Coronary artery (tissue), 2 donors: ENCODE data around the gene APBA2.

Source experiments
- DNase-seq: peaks from one replicate; pipeline ENCODE4 v3.0.0-alpha.2; 2017; ENCODE audit warnings: low spot score
- H3K27ac ChIP-seq, 2 donors: fragments of 200-600 bp; sonication (generic); one replicate each; pipeline ENCODE4 v1.5.1; 2016 to 2019
- H3K4me3 ChIP-seq: fragments of 200-600 bp; sonication (generic); 2 replicates; pipeline ENCODE4 v1.5.1; 2016; ENCODE audit warnings: mild to moderate bottlenecking, moderate library complexity
- TF ChIP-seq, protein P1 (sequence below): fragments of 200-600 bp; sonication (generic); IDR thresholded peaks from one replicate; pipeline ENCODE4 v1.5.1; 2019; ENCODE audit warnings: antibody characterized with exemption

Gene APBA2

DNA sequence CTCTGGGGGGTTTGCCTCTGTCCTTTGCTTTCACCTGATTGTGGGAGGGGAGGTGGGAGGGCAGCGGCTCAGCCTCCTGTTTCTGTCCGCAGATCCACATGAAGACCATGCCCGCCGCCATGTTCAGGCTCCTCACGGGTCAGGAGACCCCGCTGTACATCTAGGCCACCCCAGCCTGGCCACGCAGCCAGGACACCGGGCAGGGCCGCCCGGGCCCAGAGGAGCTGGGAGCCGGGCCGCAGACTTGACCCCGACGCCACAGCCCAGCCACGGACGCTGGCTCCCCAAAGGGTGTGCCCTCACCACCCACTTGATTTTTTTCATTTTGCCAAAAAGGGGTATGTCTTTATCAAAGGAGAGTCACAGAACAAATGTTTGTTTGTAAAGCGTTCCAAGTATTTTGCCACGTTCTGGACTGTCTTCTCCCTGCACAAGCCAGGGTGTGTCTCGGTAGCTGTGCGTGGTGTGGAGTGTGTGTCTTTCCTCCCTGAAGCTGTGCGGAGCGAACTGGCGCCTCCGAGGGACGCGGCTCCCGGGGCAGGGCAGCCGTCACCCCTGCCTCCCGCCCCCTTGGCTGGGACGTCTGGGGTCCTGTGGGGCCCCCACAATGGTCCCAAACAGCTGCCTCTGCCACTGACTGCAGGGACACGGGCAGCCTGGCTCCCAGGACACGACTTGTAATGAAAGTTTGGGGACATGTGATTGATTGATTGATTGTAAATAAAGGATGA lies 231.4 kb downstream of the APBA2 start:
- no peak overlapping the region for H3K4me3 ChIP-seq
- H3K27ac ChIP-seq = no peak overlapping the region

DNA sequence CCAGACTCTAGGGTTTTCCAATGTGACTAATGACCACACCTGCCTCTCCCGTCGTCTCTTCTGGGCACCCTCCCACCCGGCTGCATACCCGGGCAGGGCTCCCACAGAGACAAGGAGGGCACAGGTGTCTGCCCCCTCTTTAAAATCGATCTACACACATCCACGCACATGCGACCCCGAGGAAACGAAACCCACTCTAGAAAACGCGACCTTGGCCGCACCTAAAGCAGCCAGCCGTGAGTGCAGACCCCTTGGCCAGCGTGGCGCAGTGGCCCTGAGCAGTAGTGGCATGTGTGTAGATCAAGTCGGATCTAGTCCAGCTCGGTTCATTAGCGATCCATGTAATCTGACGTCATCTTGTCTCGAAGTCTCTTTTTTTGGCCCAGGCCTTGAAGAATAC lies 232.0 kb downstream of the APBA2 start:
- DNase-seq = no peak
- Histone ChIP-seq H3K27ac (no peak overlapping the region), H3K4me3 (no peak overlapping the region)
- TF ChIP-seq, protein P1, sequence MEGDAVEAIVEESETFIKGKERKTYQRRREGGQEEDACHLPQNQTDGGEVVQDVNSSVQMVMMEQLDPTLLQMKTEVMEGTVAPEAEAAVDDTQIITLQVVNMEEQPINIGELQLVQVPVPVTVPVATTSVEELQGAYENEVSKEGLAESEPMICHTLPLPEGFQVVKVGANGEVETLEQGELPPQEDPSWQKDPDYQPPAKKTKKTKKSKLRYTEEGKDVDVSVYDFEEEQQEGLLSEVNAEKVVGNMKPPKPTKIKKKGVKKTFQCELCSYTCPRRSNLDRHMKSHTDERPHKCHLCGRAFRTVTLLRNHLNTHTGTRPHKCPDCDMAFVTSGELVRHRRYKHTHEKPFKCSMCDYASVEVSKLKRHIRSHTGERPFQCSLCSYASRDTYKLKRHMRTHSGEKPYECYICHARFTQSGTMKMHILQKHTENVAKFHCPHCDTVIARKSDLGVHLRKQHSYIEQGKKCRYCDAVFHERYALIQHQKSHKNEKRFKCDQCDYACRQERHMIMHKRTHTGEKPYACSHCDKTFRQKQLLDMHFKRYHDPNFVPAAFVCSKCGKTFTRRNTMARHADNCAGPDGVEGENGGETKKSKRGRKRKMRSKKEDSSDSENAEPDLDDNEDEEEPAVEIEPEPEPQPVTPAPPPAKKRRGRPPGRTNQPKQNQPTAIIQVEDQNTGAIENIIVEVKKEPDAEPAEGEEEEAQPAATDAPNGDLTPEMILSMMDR = no peak

More for the DNA sequence above, 231.4 kb downstream of the APBA2 start:
- DNase-seq = no peak
- TF ChIP-seq, protein P1 = no peak

DNA sequence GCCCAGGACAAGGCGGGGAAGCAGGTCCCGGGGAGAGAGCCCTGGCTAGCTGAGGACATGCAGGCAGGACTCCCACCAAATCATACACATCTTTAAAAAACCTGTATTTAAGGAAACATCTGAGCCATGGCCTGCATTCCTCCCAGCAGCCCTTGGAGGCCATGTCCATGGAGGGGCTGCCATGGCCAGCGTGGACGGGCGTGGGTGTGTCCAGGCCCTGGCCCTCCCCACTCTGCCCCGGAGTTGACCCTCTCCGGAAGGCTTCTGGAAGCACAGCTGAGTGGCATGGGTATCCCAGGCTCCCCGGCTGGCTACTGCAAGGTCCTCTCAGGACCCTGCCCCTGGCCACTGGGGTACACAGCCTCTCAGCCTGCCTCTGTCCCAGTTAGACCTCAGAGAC lies 234.1 kb downstream of the APBA2 start:
- Histone ChIP-seq H3K27ac (no peak overlapping the region), H3K4me3 (no peak overlapping the region)
- DNase-seq = no peak
- TF ChIP-seq, protein P1 = no peak

DNA sequence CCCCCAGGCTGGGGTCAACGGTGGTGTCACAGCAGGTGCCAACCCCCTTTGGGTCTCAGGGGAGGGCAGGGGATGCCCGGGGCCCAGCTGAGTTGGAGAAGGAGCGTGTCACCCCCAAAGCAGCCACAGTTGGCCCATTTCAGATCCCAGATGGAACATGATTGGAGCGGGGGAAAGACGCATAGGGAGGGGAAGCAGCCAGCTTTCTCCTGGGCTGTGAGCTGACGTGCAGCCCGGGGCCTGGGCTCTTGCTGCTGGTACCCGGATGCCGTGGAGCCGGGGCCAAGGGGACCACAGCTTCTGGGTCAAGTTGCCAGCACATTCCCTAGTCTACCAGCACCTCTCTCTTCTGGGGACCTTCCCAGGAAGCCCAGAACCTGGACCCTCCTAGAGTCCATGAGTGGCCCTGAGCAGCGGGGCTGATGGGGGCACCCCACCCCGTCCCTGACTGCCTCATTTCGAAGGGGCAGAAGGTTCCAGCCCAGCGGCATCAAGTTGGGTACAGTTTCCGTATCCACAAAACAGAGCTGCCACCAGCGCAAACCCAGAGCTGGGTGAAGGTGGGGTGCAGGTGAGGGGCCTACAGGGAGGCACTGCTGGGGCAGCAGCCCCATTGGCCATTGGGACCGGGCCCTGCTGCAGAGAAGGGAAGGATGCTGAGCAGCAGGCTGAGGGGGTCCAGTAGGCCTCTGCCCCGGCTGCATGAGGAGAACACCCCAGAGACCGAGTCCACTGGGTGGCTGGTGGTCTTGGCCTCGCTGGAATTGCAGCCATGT lies 235.0 kb downstream of the APBA2 start:
- Histone ChIP-seq H3K27ac (no peak overlapping the region), H3K4me3 (no peak overlapping the region)
- TF ChIP-seq, protein P1 = no peak
- DNase-seq = no peak

DNA sequence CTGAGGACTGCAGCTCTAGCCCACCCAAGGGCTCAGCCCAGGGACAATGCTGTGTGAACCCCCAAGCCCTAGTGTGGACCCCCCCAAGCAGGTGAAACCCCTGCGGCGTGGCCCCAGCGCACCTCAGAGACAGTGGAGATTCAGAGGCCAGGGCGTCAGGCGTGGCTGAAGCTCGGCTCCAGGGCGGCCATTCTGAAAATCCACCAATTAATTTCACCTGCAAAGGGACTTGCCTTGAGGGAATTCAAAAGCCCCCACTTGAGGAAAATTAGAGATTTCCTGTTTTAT lies 235.5 kb downstream of the APBA2 start:
- DNase-seq = no peak
- TF ChIP-seq, protein P1 = no peak

DNA sequence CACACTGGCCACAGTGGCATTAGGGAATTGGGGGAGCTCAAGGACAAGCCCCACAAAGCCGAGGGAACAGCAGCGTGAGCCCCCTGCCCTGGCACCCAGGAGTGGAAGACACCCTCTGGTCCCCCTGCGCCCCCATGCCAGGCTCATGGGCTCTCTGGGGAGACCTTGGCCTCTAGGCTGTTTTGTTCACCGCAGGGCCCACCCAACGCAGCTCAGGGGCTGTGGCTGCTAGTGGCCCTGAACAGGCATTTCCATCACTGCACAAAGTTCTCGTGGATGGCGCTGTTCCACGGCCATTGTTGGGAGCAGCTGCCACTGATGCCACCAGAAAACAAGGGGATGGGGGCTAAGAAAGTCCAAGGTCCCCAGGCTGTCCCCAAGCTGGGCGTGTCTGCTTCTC lies 236.1 kb downstream of the APBA2 start:
- Histone ChIP-seq H3K4me3 (no peak overlapping the region), H3K27ac (no peak overlapping the region)
- no peak for DNase-seq
- TF ChIP-seq, protein P1 = no peak

More for the DNA sequence above, 235.5 kb downstream of the APBA2 start:
- no peak overlapping the region for H3K27ac ChIP-seq
- H3K4me3 ChIP-seq = no peak overlapping the region

DNA sequence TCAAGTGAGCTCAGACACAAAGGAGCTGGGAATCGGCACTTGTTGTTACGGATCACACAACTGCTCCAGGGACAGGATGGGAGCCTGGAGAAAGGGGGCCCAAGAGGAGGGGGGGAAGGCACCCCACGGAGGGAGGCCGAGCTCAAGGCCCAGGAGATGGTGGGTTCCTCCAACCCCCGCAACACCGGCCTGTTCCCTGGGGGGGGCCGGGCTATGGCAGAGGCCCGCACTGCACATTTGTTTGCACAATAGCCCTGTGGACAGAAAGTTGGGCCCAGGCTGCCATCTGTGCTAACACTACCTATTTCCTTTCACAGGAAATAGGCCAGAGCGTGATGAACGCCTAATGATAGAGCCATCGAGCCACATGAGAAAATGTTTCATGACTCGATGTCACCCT lies 236.7 kb downstream of the APBA2 start:
- no peak overlapping the region for H3K4me3 ChIP-seq

More for the DNA sequence above, 236.7 kb downstream of the APBA2 start:
- no peak for DNase-seq
- TF ChIP-seq, protein P1 = no peak
- H3K27ac ChIP-seq = no peak overlapping the region
